CD4-positive, alpha-beta T cell treated with Interleukin-6 at 100 ng/mL for 8 hours (primary cell): Measurements from ENCODE around the gene RIPPLY1.

Source experiments
- DNase-seq: peaks from one replicate; pipeline ENCODE4 v3.0.0-alpha.2; 2020; ENCODE audit warnings: mixed read lengths, low spot score

RIPPLY1 gene

GRCh38 chrX:106903291-106903824 lies at the start of gene RIPPLY1:
RIPPLY1 (minus strand) TSS chrX:106903341; CDS start chrX:106903287, 54 bp downstream.
- no peak for DNase-seq

- no peak for DNase-seq
Measured at GRCh38 chrX:106952538-106952937, 49.4 kb upstream of the RIPPLY1 start.

- no peak for DNase-seq
Measured at GRCh38 chrX:106952089-106952488, 48.9 kb upstream of the RIPPLY1 start.

- no peak for DNase-seq
Measured at GRCh38 chrX:106951230-106951629, 48.1 kb upstream of the RIPPLY1 start.

- no peak for DNase-seq
Measured at GRCh38 chrX:106950381-106950780, 47.2 kb upstream of the RIPPLY1 start.

- DNase-seq, result no peak
Measured at GRCh38 chrX:106949366-106949765, 46.2 kb upstream of the RIPPLY1 start.

- no peak for DNase-seq
Measured at GRCh38 chrX:106948641-106949040, 45.5 kb upstream of the RIPPLY1 start.

- no peak for DNase-seq
Measured at GRCh38 chrX:106946464-106946863, 43.3 kb upstream of the RIPPLY1 start.

- no peak for DNase-seq
Measured at GRCh38 chrX:106940068-106940467, 36.9 kb upstream of the RIPPLY1 start.

- no peak for DNase-seq
Measured at GRCh38 chrX:106939566-106939965, 36.4 kb upstream of the RIPPLY1 start.

GRCh38 chrX:106936246-106936645 lies 33.1 kb upstream of the RIPPLY1 start:
- no peak for DNase-seq

- DNase-seq, result no peak
Measured at GRCh38 chrX:106935175-106935574, 32.0 kb upstream of the RIPPLY1 start.

- DNase-seq, result no peak
Measured at GRCh38 chrX:106933538-106933961, 30.4 kb upstream of the RIPPLY1 start.

- DNase-seq, result no peak
Measured at GRCh38 chrX:106932960-106933537, 29.9 kb upstream of the RIPPLY1 start.

GRCh38 chrX:106932492-106932923 lies 29.4 kb upstream of the RIPPLY1 start:
- DNase-seq, result no peak

- DNase-seq, result no peak
Measured at GRCh38 chrX:106931831-106932491, 28.8 kb upstream of the RIPPLY1 start.

- no peak for DNase-seq
Measured at GRCh38 chrX:106928227-106928626, 25.1 kb upstream of the RIPPLY1 start.

GRCh38 chrX:106927700-106928099 lies 24.6 kb upstream of the RIPPLY1 start:
- no peak for DNase-seq

- no peak for DNase-seq
Measured at GRCh38 chrX:106927023-106927422, 23.9 kb upstream of the RIPPLY1 start.

GRCh38 chrX:106921637-106922036 lies 18.5 kb upstream of the RIPPLY1 start:
- no peak for DNase-seq

GRCh38 chrX:106919932-106920452 lies 16.9 kb upstream of the RIPPLY1 start, which contains the start of gene CLDN2:
CLDN2 (plus strand) TSS chrX:106920402; CDS start chrX:106928229, 7,827 bp downstream.
- no peak for DNase-seq

GRCh38 chrX:106917830-106918500 lies 14.8 kb upstream of the RIPPLY1 start:
- DNase-seq, result peak; percentile 62

- no peak for DNase-seq
Measured at GRCh38 chrX:106912864-106913263, 9.7 kb upstream of the RIPPLY1 start.
